ENCODE data around the gene ANTKMT.

DNA sequence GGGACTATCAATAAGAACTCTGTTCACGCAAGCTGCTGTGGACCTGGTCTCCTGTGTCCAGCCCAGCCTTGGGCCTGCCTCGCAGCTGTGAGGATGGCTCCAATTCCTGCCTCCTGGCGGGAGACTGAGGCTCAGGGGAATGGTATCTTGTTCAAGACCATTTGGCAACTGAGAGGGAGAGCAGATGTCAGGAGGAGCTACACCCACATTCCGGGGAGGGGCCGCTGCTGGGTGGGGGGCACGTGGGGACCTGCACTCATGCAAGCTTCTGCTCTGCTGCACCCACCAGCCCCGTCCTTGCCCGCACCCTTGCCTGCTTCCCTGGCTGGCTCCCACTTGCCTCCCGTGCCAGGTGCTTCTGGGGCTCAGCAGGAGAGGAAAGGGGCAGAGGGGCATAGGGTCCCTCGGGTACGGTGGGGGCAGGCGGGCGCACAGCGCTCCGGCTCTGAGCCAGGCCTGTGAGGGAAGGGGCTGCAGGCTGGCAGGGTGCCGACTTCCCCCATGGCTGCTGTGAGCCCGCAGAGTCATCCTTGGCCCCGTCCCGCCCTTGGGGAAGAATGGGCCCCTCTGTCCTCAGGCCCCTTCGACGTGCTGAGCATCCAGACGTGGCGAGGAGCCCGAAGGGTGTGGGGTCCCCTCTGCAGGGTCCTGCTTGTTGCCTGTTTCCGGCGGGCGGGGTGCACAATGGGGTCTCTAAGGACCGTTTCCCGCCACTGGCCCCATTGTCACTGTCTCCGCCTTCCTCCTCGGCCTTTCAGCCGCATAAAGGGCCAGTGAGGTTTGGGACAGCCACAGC is 3.3 kb upstream of the ANTKMT start:
- TF ChIP-seq, protein P1, sequence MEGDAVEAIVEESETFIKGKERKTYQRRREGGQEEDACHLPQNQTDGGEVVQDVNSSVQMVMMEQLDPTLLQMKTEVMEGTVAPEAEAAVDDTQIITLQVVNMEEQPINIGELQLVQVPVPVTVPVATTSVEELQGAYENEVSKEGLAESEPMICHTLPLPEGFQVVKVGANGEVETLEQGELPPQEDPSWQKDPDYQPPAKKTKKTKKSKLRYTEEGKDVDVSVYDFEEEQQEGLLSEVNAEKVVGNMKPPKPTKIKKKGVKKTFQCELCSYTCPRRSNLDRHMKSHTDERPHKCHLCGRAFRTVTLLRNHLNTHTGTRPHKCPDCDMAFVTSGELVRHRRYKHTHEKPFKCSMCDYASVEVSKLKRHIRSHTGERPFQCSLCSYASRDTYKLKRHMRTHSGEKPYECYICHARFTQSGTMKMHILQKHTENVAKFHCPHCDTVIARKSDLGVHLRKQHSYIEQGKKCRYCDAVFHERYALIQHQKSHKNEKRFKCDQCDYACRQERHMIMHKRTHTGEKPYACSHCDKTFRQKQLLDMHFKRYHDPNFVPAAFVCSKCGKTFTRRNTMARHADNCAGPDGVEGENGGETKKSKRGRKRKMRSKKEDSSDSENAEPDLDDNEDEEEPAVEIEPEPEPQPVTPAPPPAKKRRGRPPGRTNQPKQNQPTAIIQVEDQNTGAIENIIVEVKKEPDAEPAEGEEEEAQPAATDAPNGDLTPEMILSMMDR (IDR thresholded peaks at IDR 0.05; ENCODE audit: control extremely low read depth in 1 of 3, insufficient read depth in 1 of 3, low read depth in 1 of 3, low read length in 3 of 3), result no peak
- no peak for TF ChIP-seq BCL11A (IDR thresholded peaks at IDR 0.05; ENCODE audit: low read depth in 2 of 2, low read length in 2 of 2)
- TF ChIP-seq EZH2 (IDR thresholded peaks at IDR 0.05; ENCODE audit: low read depth, low read length, severe bottlenecking), result no peak
- no peak for TF ChIP-seq CEBPB (IDR thresholded peaks at IDR 0.05; ENCODE audit: low read depth, low read length)
- no peak for TF ChIP-seq TCF12 (IDR thresholded peaks at IDR 0.05; ENCODE audit: low read depth, low read length)
- TF ChIP-seq TEAD4 (IDR thresholded peaks at IDR 0.05; ENCODE audit: low read depth, low read length), result no peak
- no peak for TF ChIP-seq RAD21 (IDR thresholded peaks at IDR 0.05 in 1 of 2, conservative IDR thresholded peaks at IDR 0.05 in 1 of 2; ENCODE audit: low read depth in 2 of 2, low read length in 2 of 2)
- TF ChIP-seq EGR1 (IDR thresholded peaks at IDR 0.05; ENCODE audit: borderline replicate concordance, low read depth, low read length), result no peak
- TF ChIP-seq, protein P2, sequence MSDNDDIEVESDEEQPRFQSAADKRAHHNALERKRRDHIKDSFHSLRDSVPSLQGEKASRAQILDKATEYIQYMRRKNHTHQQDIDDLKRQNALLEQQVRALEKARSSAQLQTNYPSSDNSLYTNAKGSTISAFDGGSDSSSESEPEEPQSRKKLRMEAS (IDR thresholded peaks at IDR 0.05), result no peak
